ENCODE results near the gene CRYBG1.
"Not testable (repeated sequence)": the region's sequence is repeated elsewhere in the genome, so short reads cannot be mapped to it uniquely, and the experiment has no call there.

Gene CRYBG1

GRCh38 chr6:106572436-106572835 is 211.9 kb downstream of the CRYBG1 start:
- in situ Hi-C loops (cut with HindIII; ENCODE audit: low sequenced_read_pairs) = no loop called here
- TF ChIP-seq CTCF (IDR thresholded peaks at IDR 0.05; ENCODE audit: low read depth, low read length) = no peak

GRCh38 chr6:106572875-106573585 is 212.5 kb downstream of the CRYBG1 start:
- no peak for DNase-seq (ENCODE audit: low read depth, low spot score)
- in situ Hi-C loops (cut with HindIII; ENCODE audit: low sequenced_read_pairs) = no loop called here
- TF ChIP-seq CTCF (IDR thresholded peaks at IDR 0.05; ENCODE audit: low read depth, low read length) = no peak
- H3K4me3 ChIP-seq (ENCODE audit: low read depth, low read length) = no peak overlapping the region

More at GRCh38 chr6:106572436-106572835, 211.9 kb downstream of the CRYBG1 start:
- H3K4me3 ChIP-seq (ENCODE audit: low read depth, low read length) = no peak overlapping the region
- no peak for DNase-seq (ENCODE audit: low read depth, low spot score)

- TF ChIP-seq CTCF (IDR thresholded peaks at IDR 0.05; ENCODE audit: low read depth, low read length) = no peak
- in situ Hi-C loops (cut with HindIII; ENCODE audit: low sequenced_read_pairs) = no loop called here
- DNase-seq (ENCODE audit: low read depth, low spot score) = peak; percentile 81
- no peak overlapping the region for H3K4me3 ChIP-seq (ENCODE audit: low read depth, low read length)
Observed at GRCh38 chr6:106574741-106575458, 214.4 kb downstream of the CRYBG1 start.

- in situ Hi-C loops (cut with HindIII; ENCODE audit: low sequenced_read_pairs) = no loop called here
- no peak for TF ChIP-seq CTCF (IDR thresholded peaks at IDR 0.05; ENCODE audit: low read depth, low read length)
- no peak for DNase-seq (ENCODE audit: low read depth, low spot score)
- H3K4me3 ChIP-seq (ENCODE audit: low read depth, low read length) = no peak overlapping the region
Observed at GRCh38 chr6:106579281-106579680, 218.8 kb downstream of the CRYBG1 start.

- TF ChIP-seq CTCF (IDR thresholded peaks at IDR 0.05; ENCODE audit: low read depth, low read length) = no peak
- DNase-seq (ENCODE audit: low read depth, low spot score) = no peak
- in situ Hi-C loops (cut with HindIII; ENCODE audit: low sequenced_read_pairs) = no loop called here
- no peak overlapping the region for H3K4me3 ChIP-seq (ENCODE audit: low read depth, low read length)
Observed at GRCh38 chr6:106581468-106581867, 221.0 kb downstream of the CRYBG1 start.

- DNase-seq (ENCODE audit: low read depth, low spot score) = no peak
- no peak for TF ChIP-seq CTCF (IDR thresholded peaks at IDR 0.05; ENCODE audit: low read depth, low read length)
- H3K4me3 ChIP-seq (ENCODE audit: low read depth, low read length) = no peak overlapping the region
- in situ Hi-C loops (cut with HindIII; ENCODE audit: low sequenced_read_pairs) = no loop called here
Observed at GRCh38 chr6:106586815-106587415, 226.4 kb downstream of the CRYBG1 start.

GRCh38 chr6:106588937-106589336 is 228.4 kb downstream of the CRYBG1 start:
- H3K4me3 ChIP-seq (ENCODE audit: low read depth, low read length); DNase-seq (ENCODE audit: low read depth, low spot score); in situ Hi-C loops (cut with HindIII; ENCODE audit: low sequenced_read_pairs): not testable (repeated sequence)
